Cardiac muscle cell (in vitro differentiated cells and primary cell): ENCODE measurements around the gene TET3. TPM values are rescaled to one million over a fixed set of nuclear protein-coding genes. Genes with fewer than 3 reads are reported as not detected.
A peak's percentile ranks its signal among the peaks of the same experiment; 100 is the strongest.

Source experiments
- DNase-seq, 2 donors: peaks; one replicate each; pipeline versions ENCODE4 v3.0.0 to v3.0.0-alpha.2; 2010 to 2017; ENCODE audit warnings: low read depth in 1 of 2, low spot score in 1 of 2
- H3K27ac ChIP-seq: fragments of 200-600 bp; sonication (generic); 2 replicates; pipeline ENCODE4 v1.5.1; 2016
- H3K27me3 ChIP-seq: fragments of 200-600 bp; sonication (generic); 2 replicates; pipeline ENCODE4 v1.6.0; 2016; ENCODE audit warnings: control low read depth
- H3K36me3 ChIP-seq: fragments of 200-600 bp; sonication (generic); 2 replicates; pipeline ENCODE4 v1.5.1; 2016; ENCODE audit warnings: control low read depth
- H3K4me1 ChIP-seq: fragments of 200-600 bp; sonication (generic); 2 replicates; pipeline ENCODE4 v1.8.1; 2017; ENCODE audit warnings: low read depth, mild to moderate bottlenecking, mixed run types
- H3K4me3 ChIP-seq: fragments of 200-600 bp; sonication (generic); 2 replicates; pipeline ENCODE4 v1.5.1; 2016; ENCODE audit warnings: mild to moderate bottlenecking
- H3K9me3 ChIP-seq: fragments of 200-600 bp; sonication (generic); 2 replicates; pipeline ENCODE4 v1.5.1; 2017; ENCODE audit warnings: low read depth, mild to moderate bottlenecking, control low read depth
- polyA plus RNA-seq: library from polyadenylated mRNA; unstranded; fragments of >200 nt; fragmentation: Nextera tagmentation; extraction: Ambion mirVana; gene quantifications from 2 replicates; pipeline ENCODE4 v1.2.1, GENCODE V29; 2016
- total RNA-seq: library from RNA; depleted of rRNA; stranded (reverse); fragments of >200 nt; gene quantifications from 2 replicates; pipeline ENCODE4 v1.2.3, GENCODE V29; 2016
- TF ChIP-seq, protein P1 (sequence below): IDR thresholded peaks from 2 replicates; pipeline ENCODE4 v1.5.1; 2012; ENCODE audit warnings: low read depth, mild to moderate bottlenecking, low read length

The TET3 gene
- total and polyA plus RNA-seq, 2 experiments from 2014 or later, result 2.9 to 10.2 TPM

DNA sequence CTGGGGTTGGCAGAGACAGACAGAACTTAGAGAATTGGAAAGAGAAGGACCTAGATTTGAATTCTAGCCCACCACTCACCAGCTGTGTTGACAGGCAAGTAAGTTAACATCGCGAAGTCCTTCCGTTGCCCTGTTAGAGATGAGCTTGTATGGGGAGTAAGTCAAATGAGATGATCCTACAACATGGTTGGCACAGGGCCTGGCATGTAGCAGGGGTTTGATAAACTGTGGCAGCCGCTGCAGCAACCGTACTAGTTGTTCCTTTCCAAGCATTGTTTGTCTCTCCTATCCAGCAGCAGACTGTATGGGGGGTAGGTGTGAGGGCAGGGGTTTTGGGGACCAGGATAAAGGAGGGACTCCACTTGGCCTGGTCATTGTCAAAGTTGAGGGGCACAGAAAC, 16.0 kb downstream of the TET3 start:
- H3K36me3 ChIP-seq, result no peaks in the 10 kb centered on the region
- no peak overlapping the region for H3K27ac ChIP-seq
- no peak for DNase-seq
- no peaks in the 10 kb centered on the region for H3K9me3 ChIP-seq
- H3K4me1 ChIP-seq, result peaks cover 22% of the 10 kb centered on the region
- no peaks in the 10 kb centered on the region for H3K27me3 ChIP-seq
- TF ChIP-seq, protein P1, sequence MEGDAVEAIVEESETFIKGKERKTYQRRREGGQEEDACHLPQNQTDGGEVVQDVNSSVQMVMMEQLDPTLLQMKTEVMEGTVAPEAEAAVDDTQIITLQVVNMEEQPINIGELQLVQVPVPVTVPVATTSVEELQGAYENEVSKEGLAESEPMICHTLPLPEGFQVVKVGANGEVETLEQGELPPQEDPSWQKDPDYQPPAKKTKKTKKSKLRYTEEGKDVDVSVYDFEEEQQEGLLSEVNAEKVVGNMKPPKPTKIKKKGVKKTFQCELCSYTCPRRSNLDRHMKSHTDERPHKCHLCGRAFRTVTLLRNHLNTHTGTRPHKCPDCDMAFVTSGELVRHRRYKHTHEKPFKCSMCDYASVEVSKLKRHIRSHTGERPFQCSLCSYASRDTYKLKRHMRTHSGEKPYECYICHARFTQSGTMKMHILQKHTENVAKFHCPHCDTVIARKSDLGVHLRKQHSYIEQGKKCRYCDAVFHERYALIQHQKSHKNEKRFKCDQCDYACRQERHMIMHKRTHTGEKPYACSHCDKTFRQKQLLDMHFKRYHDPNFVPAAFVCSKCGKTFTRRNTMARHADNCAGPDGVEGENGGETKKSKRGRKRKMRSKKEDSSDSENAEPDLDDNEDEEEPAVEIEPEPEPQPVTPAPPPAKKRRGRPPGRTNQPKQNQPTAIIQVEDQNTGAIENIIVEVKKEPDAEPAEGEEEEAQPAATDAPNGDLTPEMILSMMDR, result no peak
- no peak overlapping the region for H3K4me3 ChIP-seq

DNA sequence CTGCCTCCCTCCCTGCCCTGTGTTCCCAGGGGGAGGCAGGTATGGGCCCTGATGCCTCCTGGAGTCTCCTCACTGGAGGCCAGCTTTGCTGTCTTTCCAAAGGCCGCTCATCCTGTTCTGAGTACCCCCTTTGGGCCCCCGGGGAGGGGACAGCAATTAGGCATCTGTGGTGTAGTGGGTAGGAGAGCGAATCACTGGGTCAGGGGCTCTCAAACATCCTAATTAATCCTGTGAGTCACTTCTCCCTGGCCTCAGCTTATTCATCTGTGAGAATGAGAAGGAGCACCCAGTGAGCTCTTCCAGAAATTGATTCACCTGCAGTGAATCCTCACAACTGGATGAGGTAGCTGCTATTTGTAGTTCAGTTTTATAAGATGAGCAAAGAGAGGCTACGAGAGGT, 16.4 kb downstream of the TET3 start:
- Histone ChIP-seq H3K4me3 (no peak overlapping the region), H3K27ac (no peak overlapping the region), H3K27me3 (no peaks in the 10 kb centered on the region), H3K36me3 (no peaks in the 10 kb centered on the region), H3K9me3 (no peaks in the 10 kb centered on the region), H3K4me1 (peaks cover 24% of the 10 kb centered on the region)
- TF ChIP-seq, protein P1, result no peak
- DNase-seq, result no peak

DNA sequence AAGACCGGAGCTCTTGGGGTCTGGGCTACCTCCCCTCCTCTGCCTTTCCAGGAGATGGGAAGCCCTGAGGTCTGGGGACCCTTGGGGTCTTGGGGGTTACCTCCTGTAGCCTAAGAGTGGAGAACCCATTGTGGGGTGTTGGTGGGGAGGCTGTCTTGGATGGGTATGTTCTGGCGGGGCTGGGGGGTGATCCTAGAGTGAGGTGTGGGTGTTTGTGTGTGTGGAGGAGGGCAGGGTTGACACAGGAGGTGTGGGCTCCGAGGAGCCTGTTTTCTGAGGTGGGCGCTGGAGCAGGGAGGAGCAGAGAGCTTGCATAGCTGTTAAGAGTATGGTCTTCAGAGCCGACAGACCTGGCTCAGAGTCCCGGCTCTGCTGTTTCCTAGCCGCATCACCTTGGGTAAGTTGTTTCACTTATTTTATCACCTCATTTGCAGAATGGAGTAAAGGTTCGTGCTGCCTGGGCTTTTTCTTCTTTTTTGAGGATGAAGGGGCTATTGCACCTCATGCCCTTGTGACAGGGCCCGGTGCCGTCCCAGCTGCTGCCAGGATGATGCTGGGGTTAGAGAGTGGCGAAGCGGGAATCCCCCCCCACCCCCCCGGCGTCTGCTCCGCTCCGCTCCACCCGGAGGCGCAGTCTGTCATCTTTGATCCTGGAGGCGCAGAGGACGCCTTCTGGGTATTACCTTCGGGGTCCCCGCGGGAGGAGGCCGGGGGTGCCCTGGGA, 17.2 kb downstream of the TET3 start:
- Histone ChIP-seq H3K4me1 (peaks cover 29% of the 10 kb centered on the region), H3K9me3 (no peaks in the 10 kb centered on the region), H3K36me3 (no peaks in the 10 kb centered on the region), H3K27ac (no peak overlapping the region), H3K27me3 (no peaks in the 10 kb centered on the region), H3K4me3 (peak overlapping the region; percentile 60)
- DNase-seq, result no peak
- TF ChIP-seq, protein P1, result no peak

DNA sequence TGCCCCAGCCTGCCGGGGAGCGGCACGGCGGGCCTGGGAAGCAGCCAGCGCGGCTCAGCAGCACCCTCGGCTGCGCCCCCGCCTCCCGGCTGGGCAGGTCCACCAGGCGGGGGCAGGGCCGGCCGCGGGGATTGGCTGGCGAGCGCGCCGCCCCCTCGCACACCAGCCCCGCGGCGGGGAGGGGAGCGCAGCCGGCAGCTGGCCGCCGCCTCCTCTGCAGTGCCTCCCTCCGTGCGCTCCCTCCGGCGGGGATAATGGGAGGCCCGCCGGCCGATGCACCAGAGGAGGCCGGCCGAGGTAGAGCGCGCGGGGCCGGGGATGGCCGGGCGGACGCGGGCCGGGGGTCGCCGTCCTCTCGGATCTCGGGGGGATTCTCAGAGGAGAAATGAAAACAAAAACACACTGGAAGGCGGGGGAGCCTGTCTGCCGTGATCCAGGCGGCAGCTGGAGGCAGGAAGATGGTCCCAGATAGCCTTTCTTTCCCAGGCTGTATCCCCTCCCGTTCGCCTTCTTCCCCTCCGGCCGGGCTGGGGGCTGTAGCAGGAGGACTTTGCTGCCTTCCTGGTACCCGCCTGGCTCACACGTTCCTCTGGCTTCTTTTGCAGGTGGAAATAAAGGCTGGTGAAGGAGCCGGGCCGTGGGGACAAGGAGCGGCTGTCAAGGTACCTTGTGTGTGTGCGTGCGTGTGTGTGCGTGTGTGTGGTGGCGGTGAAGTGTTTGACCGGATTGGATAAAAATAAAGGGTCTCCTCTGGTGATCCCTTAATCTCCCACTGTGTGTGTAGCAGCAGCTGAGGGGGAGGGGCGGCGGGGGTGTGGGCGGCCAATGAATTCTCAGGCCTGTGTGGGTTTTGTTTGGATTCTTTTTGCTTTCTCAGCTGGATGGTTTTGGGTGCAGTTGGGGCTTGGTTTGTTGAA, 18.1 kb downstream of the TET3 start:
- TF ChIP-seq, protein P1, result no peak
- H3K9me3 ChIP-seq, result no peaks in the 10 kb centered on the region
- no peaks in the 10 kb centered on the region for H3K27me3 ChIP-seq
- peak; percentile 90 to 94 for DNase-seq
- H3K36me3 ChIP-seq, result no peaks in the 10 kb centered on the region
- peaks cover 29% of the 10 kb centered on the region for H3K4me1 ChIP-seq
- peak overlapping the region; percentile 40 for H3K27ac ChIP-seq
- peak overlapping the region; percentile 60 for H3K4me3 ChIP-seq

DNA sequence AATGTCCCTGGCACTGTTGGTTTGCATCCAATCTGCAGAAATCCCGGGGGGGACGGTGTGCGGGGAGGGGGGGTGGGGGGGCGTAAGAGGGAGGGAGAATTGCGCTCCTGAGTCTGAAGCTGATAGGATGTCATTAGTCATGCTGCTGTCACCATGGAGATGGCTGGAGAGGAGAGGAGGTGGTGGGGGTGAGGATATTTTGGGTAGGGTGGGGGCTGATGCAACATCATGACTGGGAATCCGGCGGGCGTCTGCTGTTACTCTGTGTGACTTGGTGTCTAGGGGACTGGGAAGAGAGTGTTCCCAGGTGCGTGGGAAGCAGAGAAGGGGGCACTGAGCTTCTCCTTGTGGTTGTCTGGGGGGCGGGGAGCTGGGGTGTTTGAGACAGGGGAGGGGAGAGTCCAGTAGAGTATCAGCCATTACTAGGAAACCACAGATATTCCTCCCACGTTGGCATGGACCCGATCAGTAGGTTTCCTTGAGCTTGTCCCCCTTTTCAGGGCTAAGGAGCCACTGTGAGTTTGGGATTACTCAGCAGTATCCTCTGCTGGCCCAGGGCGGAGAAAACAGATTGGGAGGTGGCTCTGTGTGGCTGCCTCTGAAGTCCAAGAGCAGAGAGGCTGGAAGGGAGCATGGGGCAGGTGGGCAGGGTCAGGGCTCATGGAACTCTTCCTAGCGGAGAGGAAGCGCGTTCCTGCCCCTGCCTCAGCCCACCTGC, 18.9 kb downstream of the TET3 start:
- peak in 1 of 2 donors; percentile 70 for DNase-seq
- H3K4me3 ChIP-seq, result peak overlapping the region; percentile 60
- H3K27me3 ChIP-seq, result no peaks in the 10 kb centered on the region
- H3K4me1 ChIP-seq, result peaks cover 35% of the 10 kb centered on the region
- TF ChIP-seq, protein P1, result no peak
- no peaks in the 10 kb centered on the region for H3K36me3 ChIP-seq
- H3K9me3 ChIP-seq, result no peaks in the 10 kb centered on the region
- H3K27ac ChIP-seq, result peak overlapping the region; percentile 39
